Lower lobe of right lung (tissue), 2 donors: ENCODE measurements around the gene OSBPL2. TPM values are rescaled to one million over a fixed set of nuclear protein-coding genes. Genes with fewer than 3 reads are reported as not detected.
A peak's percentile ranks its signal among the peaks of the same experiment; 100 is the strongest.

Experiments used
- ATAC-seq, 2 donors: fragments of 200-7000 bp; cut with Tn5 transposase; one replicate each; pipeline ENCODE4 v1.9.1; 2020 to 2022; ENCODE audit warnings: mild to moderate bottlenecking in 2 of 2, moderate library complexity in 2 of 2
- DNase-seq: peaks from one replicate; pipeline ENCODE4 v3.0.0-alpha.2; 2020
- H3K27ac ChIP-seq: fragments of 200-600 bp; one replicate; pipeline ENCODE4 v1.8.0; 2022
- H3K27me3 ChIP-seq: fragments of 200-600 bp; one replicate; pipeline ENCODE4 v1.8.0; 2022; ENCODE audit warnings: low read depth
- H3K36me3 ChIP-seq: fragments of 200-600 bp; one replicate; pipeline ENCODE4 v1.8.0; 2022; ENCODE audit warnings: mild to moderate bottlenecking
- H3K4me1 ChIP-seq: fragments of 200-600 bp; one replicate; pipeline ENCODE4 v1.8.0; 2022
- H3K4me3 ChIP-seq: fragments of 200-600 bp; one replicate; pipeline ENCODE4 v1.8.0; 2022; ENCODE audit warnings: mild to moderate bottlenecking
- H3K9me3 ChIP-seq: fragments of 200-600 bp; one replicate; pipeline ENCODE4 v1.8.0; 2022
- CTCF ChIP-seq: fragments of 200-600 bp; IDR thresholded peaks from one replicate; pipeline ENCODE4 v1.8.0; 2022; ENCODE audit warnings: antibody characterized with exemption, mild to moderate bottlenecking
- intact Hi-C: fragments of 100-400 bp; cut with DNase I; formaldehyde crosslinking; loops from one replicate; pipeline ENCODE4 v1.11.0; 2022
- total RNA-seq: library from RNA; stranded (reverse); fragmentation: NEBNext Ultra II Directional; extraction: Animal tissue kit (Norgen Biotek cat#: 25700); gene quantifications from one replicate; pipeline ENCODE4 v1.2.1, GENCODE V29; 2021
- donor health status: DM: no; HTN: yes; CAD: no; lungs with severe emphysema.

OSBPL2 gene
- total RNA-seq, 1 donor from 2014 or later: 56.0 TPM

DNA sequence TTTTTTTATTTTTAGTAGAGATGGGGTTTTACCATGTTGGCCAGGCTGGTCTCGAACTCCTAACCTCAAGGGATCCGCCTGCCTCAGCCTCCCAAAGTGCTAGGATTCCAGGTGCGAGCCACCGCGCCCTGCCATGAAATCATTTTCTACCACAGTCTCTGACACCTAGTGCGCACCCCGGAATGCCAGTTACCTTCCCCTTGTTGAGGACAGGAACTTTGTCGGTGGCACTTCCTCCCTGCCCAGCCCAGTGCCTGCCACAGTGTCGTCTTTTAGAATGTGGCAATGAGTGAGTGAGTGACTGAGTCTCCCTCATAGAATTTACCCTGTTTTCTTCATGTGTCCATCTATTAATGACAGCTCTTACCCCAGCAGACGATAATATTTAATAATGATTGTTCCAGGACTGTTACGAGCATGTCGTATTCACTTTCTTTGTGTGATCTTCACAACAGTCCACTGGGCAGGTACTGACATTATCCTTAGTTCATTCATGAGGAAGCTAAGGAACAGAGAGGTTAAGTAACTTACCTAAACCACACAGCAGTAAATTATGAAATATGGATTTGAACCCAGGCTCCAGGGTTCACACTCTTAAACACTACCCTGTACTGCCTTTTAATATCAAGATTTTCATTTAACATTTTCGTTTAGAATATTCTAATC, 1.8 kb downstream of the OSBPL2 start:
- intact Hi-C loops: no loop called here
- ATAC-seq: no peak
- Histone ChIP-seq H3K9me3 (no peaks in the 10 kb centered on the region), H3K36me3 (peaks cover 21% of the 10 kb centered on the region), H3K4me1 (peaks cover 37% of the 10 kb centered on the region), H3K27me3 (no peaks in the 10 kb centered on the region), H3K27ac (peak overlapping the region; percentile 88), H3K4me3 (peak overlapping the region; percentile 73)
- DNase-seq: peak; percentile 68
- TF ChIP-seq CTCF: no peak

GRCh38 chr20:62241506-62241905, 3.2 kb downstream of the OSBPL2 start:
- no peaks in the 10 kb centered on the region for H3K9me3 ChIP-seq
- DNase-seq (no peak), ATAC-seq (no peak)
- H3K4me1 ChIP-seq: peaks cover 41% of the 10 kb centered on the region
- H3K4me3 ChIP-seq: no peak overlapping the region
- H3K27ac ChIP-seq: no peak overlapping the region
- no peak for TF ChIP-seq CTCF
- no peaks in the 10 kb centered on the region for H3K27me3 ChIP-seq
- intact Hi-C loops: no loop called here
- H3K36me3 ChIP-seq: peaks cover 21% of the 10 kb centered on the region

- Histone ChIP-seq H3K27ac (no peak overlapping the region), H3K36me3 (peaks cover 21% of the 10 kb centered on the region), H3K27me3 (no peaks in the 10 kb centered on the region), H3K4me1 (peaks cover 46% of the 10 kb centered on the region), H3K9me3 (no peaks in the 10 kb centered on the region), H3K4me3 (no peak overlapping the region)
- intact Hi-C loops: no loop called here
- ATAC-seq (no peak), DNase-seq (no peak)
- TF ChIP-seq CTCF: no peak
These were observed 3.9 kb downstream of the OSBPL2 start for GRCh38 chr20:62242176-62242575.

DNA sequence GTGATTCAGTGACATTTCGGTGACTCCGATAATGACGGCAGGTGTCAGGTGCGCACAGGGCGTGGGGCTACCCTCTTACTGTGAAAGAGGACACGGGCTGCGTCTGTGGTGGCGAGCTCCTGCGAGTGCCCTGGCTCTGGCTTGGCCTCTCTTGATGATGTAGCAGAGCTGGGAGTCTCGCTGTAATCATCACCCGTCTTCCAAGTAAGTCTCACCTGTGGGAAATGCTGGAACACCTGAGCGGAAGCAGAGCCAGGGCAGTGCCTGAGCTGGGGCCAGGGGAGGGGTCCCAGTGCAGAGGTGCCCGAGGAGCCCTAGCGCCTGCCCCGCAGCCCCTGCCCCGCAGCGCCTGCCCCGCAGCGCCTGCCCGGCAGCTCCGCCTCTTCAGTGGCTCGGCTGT, 4.8 kb downstream of the OSBPL2 start:
- peaks cover 42% of the 10 kb centered on the region for H3K4me1 ChIP-seq
- no peak for TF ChIP-seq CTCF
- DNase-seq (no peak), ATAC-seq (no peak)
- H3K4me3 ChIP-seq: no peak overlapping the region
- no peak overlapping the region for H3K27ac ChIP-seq
- intact Hi-C loops: no loop called here
- peaks cover 21% of the 10 kb centered on the region for H3K36me3 ChIP-seq
- no peaks in the 10 kb centered on the region for H3K27me3 ChIP-seq
- no peaks in the 10 kb centered on the region for H3K9me3 ChIP-seq

DNA sequence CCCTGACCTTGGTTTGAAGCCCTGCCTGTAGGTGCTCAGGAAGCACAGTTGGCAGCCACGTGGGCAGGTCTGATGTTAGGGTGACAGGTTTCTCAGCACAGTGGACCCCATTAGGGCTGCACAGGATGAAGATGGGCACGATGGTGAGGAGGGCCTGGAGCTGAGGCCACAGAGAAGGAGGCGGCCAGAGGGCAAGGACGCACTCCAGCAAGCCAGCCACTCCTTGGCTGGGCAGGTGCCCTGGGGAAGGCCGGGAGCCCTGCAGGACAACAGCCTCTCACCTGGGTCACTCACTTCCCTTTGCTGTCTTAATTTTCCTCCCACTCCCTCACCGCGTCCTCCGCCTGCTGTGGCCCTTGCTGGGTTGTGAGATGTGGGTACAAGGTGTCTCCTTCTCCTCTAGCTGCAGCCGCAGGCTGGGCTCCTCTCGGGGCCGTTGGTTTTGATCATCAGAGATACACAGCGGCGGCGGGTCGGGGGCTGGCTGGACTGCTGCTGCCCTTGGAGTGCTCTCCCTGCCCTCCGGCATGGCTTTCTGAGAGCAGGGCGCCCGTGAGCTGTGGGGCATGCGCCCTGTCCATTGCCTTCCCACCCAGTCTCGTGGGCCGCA, 5.7 kb downstream of the OSBPL2 start:
- intact Hi-C loops: no loop called here
- no peak overlapping the region for H3K4me3 ChIP-seq
- ATAC-seq: no peak
- no peak overlapping the region for H3K27ac ChIP-seq
- DNase-seq: no peak
- no peak for TF ChIP-seq CTCF
- no peaks in the 10 kb centered on the region for H3K9me3 ChIP-seq
- peaks cover 42% of the 10 kb centered on the region for H3K4me1 ChIP-seq
- no peaks in the 10 kb centered on the region for H3K27me3 ChIP-seq
- H3K36me3 ChIP-seq: peaks cover 21% of the 10 kb centered on the region
